G401.6 (cell line): Measurements from ENCODE around the gene EXOC6.
"Not testable (repeated sequence)": the region's sequence is repeated elsewhere in the genome, so short reads cannot be mapped to it uniquely, and the experiment has no call there.

Source experiments
- FAIRE-seq: peaks from 2 replicates; lab custom pipeline; 2012; peaks lifted over from hg19 to GRCh38; lab: Jason Lieb, UNC

EXOC6 gene

DNA sequence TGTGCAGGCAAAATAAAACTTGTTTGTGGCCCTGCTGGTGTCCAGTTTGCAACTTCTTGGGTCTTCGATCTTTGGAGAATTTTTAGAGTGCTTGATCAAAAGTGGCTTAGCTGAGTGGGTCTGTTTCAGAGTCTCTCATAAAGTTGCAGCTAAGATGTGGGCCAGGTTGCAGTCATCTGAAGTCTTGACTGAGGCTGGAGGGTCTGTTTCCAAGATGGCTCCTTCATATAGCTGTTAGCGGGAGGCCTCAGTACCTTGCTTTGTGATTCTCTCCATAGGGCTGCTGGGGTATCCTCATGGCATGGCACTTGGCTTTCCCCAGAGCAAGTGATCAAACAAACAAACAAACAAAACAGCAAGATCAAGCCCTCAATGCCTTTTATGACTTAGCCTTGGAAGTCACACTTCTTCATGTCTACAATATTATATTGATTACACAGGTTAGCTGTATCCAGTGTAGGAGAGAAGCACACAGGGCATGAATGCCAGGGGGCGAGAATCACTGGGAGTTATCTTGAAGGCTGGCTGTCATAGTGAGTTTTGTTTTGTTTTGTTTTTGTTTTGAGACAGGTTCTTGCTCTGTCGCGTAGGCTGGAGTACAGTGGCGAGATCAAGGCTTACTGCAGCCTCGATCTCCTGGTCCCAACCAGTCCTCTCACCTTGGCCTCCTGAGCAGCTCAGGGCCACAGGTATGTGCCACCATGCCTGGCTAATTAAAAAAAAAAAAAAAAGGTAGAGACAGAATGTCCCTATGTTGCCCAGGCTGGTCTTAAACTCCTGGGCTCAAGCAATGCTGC, 235.6 kb downstream of the EXOC6 start:
- no peak for FAIRE-seq

GRCh38 chr10:93085272-93085859, 237.0 kb downstream of the EXOC6 start:
- FAIRE-seq: no peak

GRCh38 chr10:93086289-93086688, 238.0 kb downstream of the EXOC6 start:
- no peak for FAIRE-seq

DNA sequence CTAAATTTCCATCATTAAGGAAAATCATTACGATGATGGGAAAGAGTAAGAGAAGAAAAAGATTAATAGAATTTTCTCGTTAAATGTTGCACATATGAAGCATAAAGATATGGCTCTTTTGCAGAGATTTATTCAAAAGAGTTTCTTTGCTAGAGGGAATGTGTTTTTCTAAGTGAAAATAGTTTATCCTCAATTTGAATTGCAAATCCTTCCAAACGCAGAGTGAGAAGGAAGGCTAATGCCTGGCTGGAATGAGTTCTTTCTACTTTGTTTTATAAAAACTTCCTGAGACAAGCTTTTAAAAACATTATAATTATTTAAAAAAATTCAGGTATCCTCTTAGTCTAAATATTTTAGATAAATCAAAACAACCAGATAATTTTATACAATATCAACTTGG, 239.5 kb downstream of the EXOC6 start:
- FAIRE-seq: no peak

- FAIRE-seq: no peak
Measured at GRCh38 chr10:93088466-93088865, 240.1 kb downstream of the EXOC6 start.

DNA sequence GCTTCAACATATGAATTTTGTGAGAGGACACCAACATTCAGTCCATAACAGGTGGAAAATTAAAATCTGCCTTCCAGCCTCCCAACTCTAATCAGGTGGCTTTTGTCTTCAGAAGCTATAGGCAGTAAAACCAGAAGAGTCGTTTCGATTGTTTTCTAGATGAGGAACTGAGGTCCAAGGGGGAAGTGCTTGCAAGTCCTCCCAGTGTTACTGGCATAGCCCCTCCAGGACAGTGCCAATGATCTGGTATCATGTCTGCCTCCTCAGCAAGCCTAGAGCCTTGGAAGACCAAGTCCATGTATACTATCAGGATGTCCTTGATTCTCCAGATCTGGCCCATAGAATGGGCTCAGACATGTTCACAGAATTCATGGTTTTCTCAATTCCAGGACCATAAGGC, 242.3 kb downstream of the EXOC6 start:
- FAIRE-seq: no peak

DNA sequence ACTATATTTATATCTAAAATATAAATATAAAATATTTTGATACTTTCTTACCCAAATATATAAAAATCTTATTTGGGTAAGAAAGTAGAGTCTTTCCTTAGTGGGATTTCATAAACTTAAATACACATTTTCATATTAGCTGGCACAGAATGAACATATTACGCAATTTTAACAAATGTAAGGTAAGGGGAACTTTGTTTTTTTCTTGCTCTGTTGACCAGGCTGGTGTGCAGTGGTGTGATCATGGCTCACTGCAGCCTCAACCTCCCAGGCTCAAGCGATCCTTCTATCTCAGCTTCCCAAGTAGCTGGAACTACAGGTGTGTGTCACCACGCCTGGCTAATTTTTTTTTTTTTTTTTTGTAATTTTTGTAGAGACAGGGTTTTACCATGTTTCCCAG, 243.6 kb downstream of the EXOC6 start:
- peak; percentile 63 for FAIRE-seq

DNA sequence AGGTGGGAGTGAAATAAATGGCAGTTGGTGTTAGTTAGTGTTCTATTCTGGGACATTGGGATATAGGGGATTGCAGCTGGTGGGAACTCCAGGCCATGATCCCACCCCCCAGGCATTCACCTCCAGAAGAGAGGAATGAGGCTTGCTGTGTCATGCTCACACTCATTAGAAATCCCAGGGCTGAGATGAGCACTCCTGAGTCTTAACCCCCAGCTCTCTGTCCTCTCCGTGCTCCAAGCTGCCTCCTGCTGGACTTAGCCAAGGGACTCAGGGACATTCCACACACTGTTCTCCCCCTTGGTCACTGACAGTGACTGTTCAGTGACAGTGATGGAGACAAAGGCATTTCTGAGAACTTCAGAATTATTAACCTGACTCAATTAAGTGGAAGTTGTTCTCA, 246.9 kb downstream of the EXOC6 start:
- no peak for FAIRE-seq

DNA sequence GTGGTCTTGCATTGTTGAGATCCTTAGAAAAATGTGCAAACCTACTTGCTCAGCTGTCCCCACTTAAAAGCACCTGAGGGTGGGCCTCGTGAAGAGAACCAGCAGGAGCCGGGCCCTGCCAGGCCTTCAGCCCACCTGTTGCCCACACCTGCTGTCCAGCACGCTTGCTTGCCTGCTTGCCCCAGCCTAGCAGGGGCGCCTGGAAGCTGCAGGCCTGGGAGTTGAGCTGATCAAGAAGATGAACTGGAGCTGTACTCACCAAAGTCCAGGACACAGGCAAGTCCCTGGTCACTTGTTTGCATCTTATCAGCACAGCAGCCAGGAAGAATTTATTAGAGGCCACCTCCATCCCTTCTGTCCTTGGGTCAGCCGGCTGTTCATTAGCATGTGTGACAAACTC, 248.6 kb downstream of the EXOC6 start:
- no peak for FAIRE-seq

DNA sequence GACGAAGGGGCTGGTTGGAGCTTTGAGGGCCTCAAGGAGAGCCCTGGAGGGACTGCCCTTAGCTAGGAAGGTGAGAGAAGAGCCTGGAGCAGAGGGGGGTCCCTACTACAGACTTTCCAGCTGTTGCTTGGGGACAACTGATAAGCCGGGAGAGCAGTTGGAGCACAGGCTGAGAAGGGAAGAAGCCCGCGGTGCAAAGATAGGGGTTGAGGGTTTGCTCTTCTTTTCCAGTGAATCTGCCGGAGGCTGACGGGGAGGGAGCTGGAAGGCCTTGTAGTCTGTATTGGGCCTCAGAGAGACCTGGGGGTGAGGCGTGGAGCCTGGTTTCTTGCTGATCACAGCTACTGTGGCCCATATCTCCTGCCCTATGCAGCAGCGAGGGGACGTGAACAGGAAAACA, 249.1 kb downstream of the EXOC6 start:
- no peak for FAIRE-seq

DNA sequence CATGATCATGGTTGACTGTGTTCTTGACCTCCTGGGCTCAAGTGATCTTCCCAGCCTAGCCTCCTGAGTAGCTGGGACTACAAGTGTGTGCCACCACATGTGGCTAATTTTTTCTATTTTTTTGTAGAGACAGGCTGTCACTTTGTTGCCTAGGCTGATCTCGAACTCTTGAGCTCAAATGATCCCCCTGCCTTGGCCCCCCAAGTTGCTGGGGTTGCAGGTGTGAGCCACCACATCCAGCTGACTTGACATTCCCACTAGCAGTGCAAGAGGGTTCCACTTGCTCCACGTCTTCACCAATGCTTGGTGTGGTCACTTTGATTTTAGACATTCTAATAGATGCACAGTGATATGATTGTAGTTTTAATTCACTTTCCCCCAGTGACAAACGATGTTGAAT, 250.5 kb downstream of the EXOC6 start:
- FAIRE-seq: no peak

- FAIRE-seq: no peak
Measured at GRCh38 chr10:93099670-93100069, 251.3 kb downstream of the EXOC6 start.

DNA sequence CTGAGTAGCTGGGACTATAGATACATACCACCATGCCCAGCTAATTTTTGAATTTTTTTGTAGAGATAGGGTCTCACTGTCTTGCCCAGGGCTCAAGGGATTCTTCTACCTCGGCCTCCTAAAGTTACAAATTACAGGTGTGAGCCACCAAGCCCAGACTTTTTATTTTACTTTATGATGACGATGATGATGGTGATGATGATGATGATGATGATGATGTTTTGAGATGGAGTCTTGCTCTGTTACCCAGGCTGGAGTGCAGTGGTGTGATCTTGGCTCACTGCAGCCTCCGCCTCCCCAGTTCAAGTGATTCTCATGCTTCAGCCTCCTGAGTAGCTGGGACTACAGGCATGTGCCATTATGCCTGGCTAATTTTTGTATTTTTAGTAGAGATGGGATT, 252.8 kb downstream of the EXOC6 start:
- FAIRE-seq: not testable (repeated sequence)

DNA sequence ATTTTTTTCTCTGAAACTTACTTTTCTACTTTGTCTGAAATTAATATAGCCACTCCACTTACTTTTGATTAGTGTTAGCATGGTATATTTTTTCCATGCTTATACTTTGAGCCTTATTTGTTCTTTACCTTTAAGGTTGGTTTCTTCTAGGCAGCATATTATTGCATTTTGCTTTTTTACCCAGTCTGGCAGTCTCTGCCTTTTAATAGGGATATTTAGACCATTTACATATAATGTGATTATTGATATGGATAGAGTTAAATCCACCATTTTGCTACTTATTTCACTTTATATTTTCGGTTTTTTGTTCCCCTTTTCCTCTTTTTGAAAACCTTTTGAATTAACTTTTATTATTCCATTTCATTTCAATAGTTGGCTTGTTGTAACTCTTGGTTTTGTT, 255.6 kb downstream of the EXOC6 start:
- FAIRE-seq: no peak

- no peak for FAIRE-seq
Measured at GRCh38 chr10:93106631-93107072, 258.3 kb downstream of the EXOC6 start.
